GM21723 (cell line): ENCODE data around the gene SIGMAR1.

Experiments
- ATAC-seq: cut with Tn5 transposase; IDR thresholded peaks from one replicate; pipeline ENCODE4 v1.9.1; 2021; ENCODE audit warnings: mild to moderate bottlenecking, moderate library complexity; ENCODE audit not compliant: unreplicated experiment

The SIGMAR1 gene

DNA sequence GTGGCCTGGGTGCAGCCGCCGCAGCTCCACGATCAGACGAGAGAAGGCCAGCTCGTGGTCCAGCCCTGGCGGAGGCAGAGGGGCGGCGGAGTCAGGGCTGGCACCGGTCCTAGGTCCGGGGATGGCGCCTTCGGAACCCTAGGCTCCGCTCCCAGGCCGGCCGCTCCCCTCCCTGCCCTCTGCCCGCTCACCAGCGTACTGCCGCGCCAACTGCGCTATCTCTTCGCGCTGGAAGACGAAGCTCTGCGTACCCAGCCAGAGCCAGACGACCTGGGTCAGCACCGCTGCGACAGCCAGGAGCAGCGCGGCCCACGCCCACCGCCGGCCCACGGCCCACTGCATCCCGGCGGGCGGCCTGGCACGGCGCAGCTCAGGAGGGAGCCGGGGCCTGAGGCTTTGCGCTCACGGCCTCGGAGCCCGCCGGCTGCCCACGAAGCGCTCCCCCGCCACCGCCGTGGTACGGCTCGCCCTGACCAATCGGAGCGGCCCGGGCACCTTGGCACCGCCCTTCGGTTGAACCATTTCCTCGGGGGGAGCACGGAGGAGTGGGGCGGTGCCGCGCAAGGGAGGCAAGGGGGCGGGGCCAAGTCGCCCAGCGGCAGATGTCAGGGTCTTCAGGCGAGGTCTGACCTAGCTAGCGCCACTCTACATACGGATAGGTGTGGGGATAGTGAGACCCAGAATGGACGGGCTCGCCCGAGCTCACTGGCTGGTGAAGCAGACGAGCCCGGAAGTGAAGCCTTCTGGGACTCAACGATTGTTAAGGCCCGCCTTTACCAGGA is at the start of gene SIGMAR1:
TSS of gene SIGMAR1 (minus strand) at position 432 of the 782 bp plus-strand sequence. CDS start at position 342, 90 bp downstream.
- peak; percentile 88 for ATAC-seq

DNA sequence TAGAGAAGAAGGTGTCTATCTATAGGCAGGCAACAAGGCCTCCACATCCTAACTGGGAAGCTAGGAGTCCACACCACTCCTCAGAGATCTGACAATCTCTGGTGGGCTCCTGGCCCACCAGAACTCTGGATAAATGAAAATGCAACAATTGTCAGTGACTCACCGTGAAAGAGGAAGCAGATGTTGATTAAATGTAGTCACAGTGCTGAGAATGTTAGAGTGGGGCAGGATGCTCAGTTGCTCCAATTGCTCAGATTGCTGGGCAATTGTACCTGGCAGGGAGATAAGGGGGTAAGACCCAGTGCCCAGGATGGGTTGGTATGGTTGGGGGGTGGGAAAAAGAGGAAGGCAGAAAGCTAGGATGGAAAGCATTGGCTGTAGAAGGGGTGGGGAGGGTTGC is 49.1 kb upstream of the SIGMAR1 start:
- no peak for ATAC-seq

- ATAC-seq = no peak
Observed at GRCh38 chr9:34686231-34686630, 48.6 kb upstream of the SIGMAR1 start.

DNA sequence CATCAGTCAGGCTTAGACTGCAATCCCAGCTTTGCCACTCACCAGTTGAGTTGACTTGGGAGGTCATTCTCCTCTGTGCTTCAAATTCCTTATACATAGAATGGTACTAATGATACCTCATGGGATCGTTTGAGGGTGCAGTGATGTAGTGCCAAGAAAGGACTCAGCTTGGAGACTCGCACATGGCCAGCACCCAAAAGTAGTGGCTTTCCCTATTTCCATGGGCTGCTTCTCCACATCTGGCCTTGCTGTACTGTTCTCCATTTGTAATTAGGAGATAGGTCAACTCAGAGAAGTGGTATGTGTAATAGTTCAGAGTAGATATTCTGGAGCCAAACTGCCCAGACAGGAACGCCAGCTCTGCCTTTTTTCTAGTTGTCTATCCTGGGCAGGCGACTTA is 48.0 kb upstream of the SIGMAR1 start:
- no peak for ATAC-seq

GRCh38 chr9:34684816-34685215 is 47.2 kb upstream of the SIGMAR1 start:
- no peak for ATAC-seq

DNA sequence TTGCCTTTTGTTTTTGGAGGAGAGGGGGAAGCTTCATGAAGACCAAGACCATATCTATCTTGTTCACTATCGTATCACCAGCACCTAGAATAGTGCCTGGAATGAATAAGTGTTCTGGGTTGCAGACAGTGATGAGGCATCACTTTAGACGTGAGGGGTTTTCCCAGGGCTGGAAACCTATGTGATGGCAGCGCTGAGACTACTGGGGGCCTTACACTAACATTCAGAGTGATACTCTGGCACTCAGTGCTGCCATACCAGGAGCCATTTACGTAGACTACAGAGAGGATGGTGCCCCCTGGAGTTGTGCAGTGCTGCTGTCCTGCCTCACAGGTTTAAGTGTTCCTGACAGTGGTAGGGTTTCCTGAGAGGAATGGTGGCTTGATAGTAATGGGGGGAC is 46.6 kb upstream of the SIGMAR1 start:
- ATAC-seq = no peak

DNA sequence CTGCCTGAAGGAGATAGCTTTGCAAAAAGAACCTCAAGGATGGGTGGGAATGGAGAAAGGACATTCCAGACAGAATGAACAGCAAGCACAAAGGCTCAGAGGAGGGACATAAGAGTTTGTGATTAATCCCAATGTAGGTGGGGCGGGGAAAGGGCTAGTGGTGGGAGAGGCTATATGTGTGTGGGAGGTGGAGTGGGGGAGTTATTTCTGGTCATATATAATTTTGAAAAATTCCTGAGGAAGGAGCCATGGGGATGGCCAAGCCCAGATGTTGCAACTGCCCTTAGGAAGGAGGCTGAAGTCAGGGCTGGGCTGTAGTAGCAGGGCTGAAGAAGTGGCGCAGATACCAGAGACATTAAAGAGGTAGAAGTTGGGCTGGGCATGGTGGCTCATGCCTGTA is 38.3 kb upstream of the SIGMAR1 start:
- no peak for ATAC-seq

- ATAC-seq = peak; percentile 60
Observed at GRCh38 chr9:34675048-34675714, 37.6 kb upstream of the SIGMAR1 start.

GRCh38 chr9:34674440-34674839 is 36.9 kb upstream of the SIGMAR1 start:
- no peak for ATAC-seq

DNA sequence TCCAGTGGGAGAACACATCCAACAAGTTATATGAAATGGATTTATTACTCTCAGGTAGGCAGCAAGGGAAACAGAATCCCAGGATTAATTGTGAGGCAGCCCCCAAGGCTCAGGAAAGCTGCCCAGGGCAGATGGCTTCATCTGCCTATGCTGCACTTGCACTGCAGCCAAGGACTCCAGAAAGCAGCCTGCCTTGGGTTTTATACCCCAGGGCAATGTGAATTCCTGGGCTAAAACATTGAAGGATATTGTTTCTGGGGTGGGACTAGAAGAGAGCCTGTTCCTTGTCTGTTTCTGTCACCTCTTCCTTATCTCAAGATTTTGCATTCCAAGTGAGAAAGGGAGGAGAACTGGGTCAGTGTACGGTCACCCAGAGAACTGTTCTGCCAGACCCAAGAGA is 33.7 kb upstream of the SIGMAR1 start:
- ATAC-seq = no peak

- ATAC-seq = no peak
Observed at GRCh38 chr9:34669809-34670562, 32.4 kb upstream of the SIGMAR1 start.

- peak; percentile 72 for ATAC-seq
Observed at GRCh38 chr9:34665381-34666250, 28.0 kb upstream of the SIGMAR1 start.

- ATAC-seq = peak; percentile 27
Observed at GRCh38 chr9:34665067-34665380, 27.4 kb upstream of the SIGMAR1 start.

- ATAC-seq = peak; percentile 53
Observed at GRCh38 chr9:34664281-34665066, 26.9 kb upstream of the SIGMAR1 start.

DNA sequence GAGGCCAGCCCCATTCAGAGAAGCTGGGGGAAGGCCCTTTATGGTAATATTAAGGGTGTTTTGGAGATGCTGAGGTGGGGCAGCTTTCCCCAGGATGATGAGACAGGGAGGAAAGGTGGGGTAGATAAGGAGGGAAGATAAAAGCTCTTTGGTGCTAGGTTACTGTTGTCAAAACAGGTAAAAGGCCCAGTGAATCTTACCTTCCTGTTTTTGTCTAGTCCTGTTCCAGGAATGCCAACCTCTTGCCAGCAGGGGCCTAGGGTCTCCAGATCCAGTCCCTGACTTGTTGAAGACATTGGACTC is 25.7 kb upstream of the SIGMAR1 start:
- ATAC-seq = no peak

GRCh38 chr9:34662526-34663302 is 25.1 kb upstream of the SIGMAR1 start, which contains the start of gene CCL27:
CCL27 (minus strand) TSS chr9:34662657; CDS start chr9:34662633, 24 bp downstream.
- no peak for ATAC-seq

DNA sequence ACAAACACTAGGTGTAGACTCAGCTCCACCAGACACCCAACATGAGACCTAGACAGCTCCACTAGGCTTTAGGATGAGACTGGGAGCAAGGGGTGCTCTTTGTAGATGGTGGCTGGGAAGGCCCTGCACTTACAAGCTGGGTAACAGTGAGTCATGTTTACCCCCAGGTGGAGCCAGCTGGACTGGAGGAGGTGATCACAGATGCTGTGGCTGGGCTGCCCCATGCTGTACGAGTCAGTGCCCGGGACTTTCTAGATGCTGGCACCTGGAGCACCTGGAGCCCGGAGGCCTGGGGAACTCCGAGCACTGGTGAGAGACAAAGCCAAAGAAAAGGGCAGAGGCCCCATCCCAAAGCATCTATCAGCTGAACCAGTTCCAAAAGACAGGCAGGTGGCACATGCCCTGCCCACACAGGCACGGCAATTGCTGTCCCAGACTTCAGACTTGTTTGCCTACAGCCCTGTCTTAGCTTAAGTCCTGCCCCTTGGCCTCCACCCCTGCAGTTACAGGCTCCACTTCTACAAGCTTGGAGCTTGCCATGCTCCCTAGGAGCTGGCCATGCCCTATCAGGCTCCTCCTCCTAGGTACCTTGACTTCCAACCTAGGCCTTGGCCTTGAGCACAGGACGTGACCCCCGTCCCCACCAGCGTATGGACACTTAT is 22.1 kb upstream of the SIGMAR1 start:
- no peak for ATAC-seq

- no peak for ATAC-seq
Observed at GRCh38 chr9:34658461-34658860, 20.9 kb upstream of the SIGMAR1 start.

DNA sequence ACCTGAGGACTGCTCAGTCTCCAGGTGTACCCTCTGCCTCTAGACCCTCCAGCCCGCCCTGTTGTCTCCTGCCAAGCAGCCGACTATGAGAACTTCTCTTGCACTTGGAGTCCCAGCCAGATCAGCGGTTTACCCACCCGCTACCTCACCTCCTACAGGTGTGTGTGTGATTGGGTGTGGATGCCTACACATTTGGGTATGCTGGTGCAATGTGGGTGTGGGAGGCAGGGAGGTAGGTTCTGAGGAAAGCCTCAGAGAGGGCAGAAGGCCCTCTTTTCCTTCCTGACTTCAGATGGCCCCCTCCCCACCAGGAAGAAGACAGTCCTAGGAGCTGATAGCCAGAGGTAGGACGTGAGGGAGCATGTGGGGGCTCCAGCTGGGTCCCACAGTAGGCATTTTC is 19.4 kb upstream of the SIGMAR1 start:
- no peak for ATAC-seq
